Measurements from ENCODE around the gene ZDHHC22. TPM values are rescaled to one million over a fixed set of nuclear protein-coding genes. Genes with fewer than 3 reads are reported as not detected.

Gene ZDHHC22
- total RNA-seq, 4 donors from 2014 or later: not detected

DNA sequence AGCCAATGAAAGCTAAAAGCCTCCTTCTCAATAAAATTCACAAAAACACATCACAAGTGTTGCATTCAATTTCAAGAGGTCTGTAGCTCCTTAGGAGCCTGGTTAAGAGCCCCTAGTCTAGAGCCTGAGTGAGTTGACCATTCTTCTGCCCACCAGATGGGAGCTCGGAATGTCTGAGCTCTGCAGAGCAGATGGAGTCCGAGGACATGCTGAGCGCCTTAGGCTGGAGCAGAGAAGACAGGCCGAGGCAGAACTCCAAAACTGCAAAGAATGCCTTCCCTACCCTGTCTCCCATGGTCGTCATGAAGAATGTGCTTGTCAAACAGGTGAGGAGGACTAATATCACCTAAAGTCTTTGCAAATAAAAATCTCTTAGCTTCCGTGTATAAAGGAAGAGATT lies 31.9 kb downstream of the ZDHHC22 start:
- WGBS, 2 donors: 60 to 64% methylated on average over 6 of the region's 6 CpGs
- Histone ChIP-seq H3K36me3 (peaks cover 9 to 57% (median 11%) of the 10 kb centered on the region in 3 donors), H3K27ac (peak overlapping the region in 3 of 4 donors; percentile 68 to 100 (median 99)), H3K4me3 (no peak overlapping the region), H3K27me3 (no peaks in the 10 kb centered on the region), H3K9me3 (no peaks in the 10 kb centered on the region), H3K4me1 (peaks cover 0 to 87% (median 36%) of the 10 kb centered on the region in 4 donors)
- DNase-seq (ENCODE audit: low spot score in 2 of 2): no peak
- TF ChIP-seq POLR2A (IDR thresholded peaks at IDR 0.05) (no peak), EP300 (IDR thresholded peaks at IDR 0.05) (no peak)
- TF ChIP-seq, protein P1, sequence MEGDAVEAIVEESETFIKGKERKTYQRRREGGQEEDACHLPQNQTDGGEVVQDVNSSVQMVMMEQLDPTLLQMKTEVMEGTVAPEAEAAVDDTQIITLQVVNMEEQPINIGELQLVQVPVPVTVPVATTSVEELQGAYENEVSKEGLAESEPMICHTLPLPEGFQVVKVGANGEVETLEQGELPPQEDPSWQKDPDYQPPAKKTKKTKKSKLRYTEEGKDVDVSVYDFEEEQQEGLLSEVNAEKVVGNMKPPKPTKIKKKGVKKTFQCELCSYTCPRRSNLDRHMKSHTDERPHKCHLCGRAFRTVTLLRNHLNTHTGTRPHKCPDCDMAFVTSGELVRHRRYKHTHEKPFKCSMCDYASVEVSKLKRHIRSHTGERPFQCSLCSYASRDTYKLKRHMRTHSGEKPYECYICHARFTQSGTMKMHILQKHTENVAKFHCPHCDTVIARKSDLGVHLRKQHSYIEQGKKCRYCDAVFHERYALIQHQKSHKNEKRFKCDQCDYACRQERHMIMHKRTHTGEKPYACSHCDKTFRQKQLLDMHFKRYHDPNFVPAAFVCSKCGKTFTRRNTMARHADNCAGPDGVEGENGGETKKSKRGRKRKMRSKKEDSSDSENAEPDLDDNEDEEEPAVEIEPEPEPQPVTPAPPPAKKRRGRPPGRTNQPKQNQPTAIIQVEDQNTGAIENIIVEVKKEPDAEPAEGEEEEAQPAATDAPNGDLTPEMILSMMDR (IDR thresholded peaks at IDR 0.05): no peak

DNA sequence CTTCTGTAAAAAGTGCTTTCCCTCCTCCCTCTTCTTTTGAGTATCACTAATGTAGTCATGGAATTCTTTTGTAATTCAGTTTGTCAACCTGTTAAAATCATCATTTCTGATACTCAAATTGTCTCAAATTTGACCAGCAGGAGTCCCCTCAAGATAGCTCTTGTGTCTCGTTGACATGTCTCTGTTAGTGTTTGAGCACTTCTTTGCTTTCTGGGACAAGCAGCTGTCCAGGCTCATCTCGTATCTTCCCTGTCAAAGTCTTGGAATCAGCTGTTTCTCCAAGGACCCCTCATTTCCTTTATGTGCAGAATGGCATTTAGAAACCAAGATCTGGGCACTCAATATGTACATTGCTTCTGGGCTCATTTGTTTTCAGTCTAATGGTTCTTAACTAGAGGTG lies 32.8 kb downstream of the ZDHHC22 start:
- TF ChIP-seq, protein P1 (IDR thresholded peaks at IDR 0.05): no peak
- TF ChIP-seq EP300 (IDR thresholded peaks at IDR 0.05) (no peak), POLR2A (IDR thresholded peaks at IDR 0.05) (no peak)
- H3K36me3 ChIP-seq: peaks cover 4 to 48% (median 4%) of the 10 kb centered on the region in 3 donors
- 79 to 91% methylated on average over 2 of the region's 2 CpGs for WGBS, 2 donors
- H3K9me3 ChIP-seq: no peaks in the 10 kb centered on the region
- no peak for DNase-seq (ENCODE audit: low spot score in 2 of 2)
- H3K27ac ChIP-seq: peak overlapping the region in 2 of 4 donors; percentile 99 to 100
- H3K27me3 ChIP-seq: no peaks in the 10 kb centered on the region
- H3K4me1 ChIP-seq: peaks cover 0 to 94% (median 44%) of the 10 kb centered on the region in 4 donors
- H3K4me3 ChIP-seq: no peak overlapping the region

DNA sequence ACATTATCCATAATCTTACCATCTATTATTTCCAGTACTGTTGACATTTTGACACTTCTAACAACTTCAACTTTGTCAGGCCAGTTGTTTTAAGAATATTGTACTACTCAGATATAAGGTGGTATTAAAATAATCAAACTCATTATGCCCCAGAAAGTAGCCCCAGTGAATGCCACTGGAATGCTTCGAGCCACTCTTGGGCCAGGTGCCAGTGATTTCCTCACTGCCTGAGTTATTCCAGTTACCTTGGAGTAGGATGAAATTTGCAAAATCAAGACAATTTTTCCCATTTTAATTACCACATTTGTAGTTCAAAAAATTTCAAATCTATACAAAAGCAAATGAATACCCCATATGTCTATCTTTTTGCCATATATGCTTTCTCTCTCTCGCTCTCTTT lies 34.4 kb downstream of the ZDHHC22 start:
- Histone ChIP-seq H3K4me1 (peaks cover 0 to 100% (median 49%) of the 10 kb centered on the region in 4 donors), H3K9me3 (no peaks in the 10 kb centered on the region), H3K27ac (peak overlapping the region in 3 of 4 donors; percentile 54 to 100 (median 99)), H3K36me3 (peaks cover 0 to 42% (median 0%) of the 10 kb centered on the region in 3 donors), H3K4me3 (no peak overlapping the region), H3K27me3 (no peaks in the 10 kb centered on the region)
- 57 to 64% methylated on average over 2 of the region's 2 CpGs for WGBS, 2 donors
- TF ChIP-seq EP300 (IDR thresholded peaks at IDR 0.05) (no peak), POLR2A (IDR thresholded peaks at IDR 0.05) (no peak)
- TF ChIP-seq, protein P1 (IDR thresholded peaks at IDR 0.05): no peak
- peak in 1 of 2 donors; percentile 33 for DNase-seq (ENCODE audit: low spot score in 2 of 2)

DNA sequence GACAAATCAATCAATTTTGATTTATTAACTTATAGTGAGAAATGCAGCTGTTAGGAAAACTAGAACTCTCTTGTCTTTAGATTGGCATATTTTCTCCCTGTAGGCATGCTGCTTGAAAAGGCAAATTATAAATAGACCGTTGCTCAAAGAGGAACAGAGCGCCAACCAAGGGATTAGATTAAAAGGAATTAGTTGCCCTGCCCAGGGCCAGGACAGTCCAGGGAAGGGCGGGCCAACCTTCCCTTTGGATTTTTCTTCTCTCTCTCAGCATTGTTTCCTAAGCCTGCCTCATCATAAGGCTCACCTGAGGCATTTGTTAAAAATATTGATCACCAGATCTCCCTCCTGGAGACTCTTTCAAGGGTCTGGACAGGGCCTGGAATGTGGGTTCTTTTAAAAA lies 34.9 kb downstream of the ZDHHC22 start:
- H3K36me3 ChIP-seq: peaks cover 0 to 39% (median 0%) of the 10 kb centered on the region in 3 donors
- no peak for DNase-seq (ENCODE audit: low spot score in 2 of 2)
- H3K4me1 ChIP-seq: peaks cover 0 to 100% (median 49%) of the 10 kb centered on the region in 4 donors
- 69% methylated on average over 3 of the region's 3 CpGs for WGBS, 2 donors
- no peak overlapping the region for H3K4me3 ChIP-seq
- no peaks in the 10 kb centered on the region for H3K27me3 ChIP-seq
- H3K27ac ChIP-seq: peak overlapping the region in 3 of 4 donors; percentile 54 to 100 (median 99)
- H3K9me3 ChIP-seq: no peaks in the 10 kb centered on the region
- TF ChIP-seq, protein P1 (IDR thresholded peaks at IDR 0.05): no peak
- no peak for TF ChIP-seq EP300 (IDR thresholded peaks at IDR 0.05)
- no peak for TF ChIP-seq POLR2A (IDR thresholded peaks at IDR 0.05)

DNA sequence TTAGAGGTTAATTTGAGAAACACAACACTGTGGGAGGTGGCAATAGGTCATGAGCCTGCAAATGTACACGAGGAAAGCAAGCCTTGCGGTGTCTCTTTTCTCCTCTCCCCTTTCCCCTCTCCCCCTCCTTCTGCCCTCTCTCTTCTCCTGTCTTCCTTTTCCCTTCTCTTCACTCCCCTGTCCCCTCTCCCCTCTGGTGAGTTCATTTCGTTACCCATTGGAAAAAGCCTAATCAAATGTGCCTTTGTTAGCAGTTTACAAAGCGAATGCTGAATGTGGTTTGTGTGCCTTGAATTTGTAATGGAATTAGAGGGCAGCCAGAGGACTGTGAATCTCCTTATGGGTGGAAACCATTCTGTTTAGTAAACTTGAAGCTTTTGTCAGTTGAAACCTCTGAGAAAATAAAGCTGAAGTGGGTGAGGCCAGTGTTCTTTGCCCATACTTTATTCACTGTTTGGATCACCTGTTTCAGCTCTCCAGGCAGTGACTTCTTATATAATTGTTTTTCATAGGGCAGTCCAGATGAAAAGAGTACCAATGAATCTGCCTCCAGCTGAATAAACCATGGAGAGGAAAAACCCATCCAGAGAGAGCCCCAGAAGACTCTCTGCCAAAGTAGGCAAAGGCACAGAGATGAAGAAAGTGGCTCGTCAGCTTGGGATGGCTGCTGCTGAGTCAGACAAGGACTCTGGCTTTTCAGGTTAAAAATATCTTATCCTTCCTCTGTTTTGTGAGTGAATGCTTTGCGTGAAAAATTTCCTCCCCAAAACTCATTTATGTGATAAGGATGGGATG lies 36.2 kb downstream of the ZDHHC22 start:
- Histone ChIP-seq H3K4me1 (peaks cover 0 to 100% (median 55%) of the 10 kb centered on the region in 4 donors), H3K27me3 (no peaks in the 10 kb centered on the region), H3K9me3 (no peaks in the 10 kb centered on the region), H3K27ac (peak overlapping the region; percentile 27 to 100 (median 81)), H3K4me3 (no peak overlapping the region), H3K36me3 (peaks cover 0 to 30% (median 0%) of the 10 kb centered on the region in 3 donors)
- TF ChIP-seq, protein P1 (IDR thresholded peaks at IDR 0.05): no peak
- TF ChIP-seq POLR2A (IDR thresholded peaks at IDR 0.05) (no peak), EP300 (IDR thresholded peaks at IDR 0.05) (peak in 1 of 2 donors; percentile 35)
- no peak for DNase-seq (ENCODE audit: low spot score in 2 of 2)
- WGBS, 2 donors: 33 to 34% methylated on average over 6 of the region's 6 CpGs
